Endodermal cell (in vitro differentiated cells): Measurements from ENCODE around the gene HUS1. TPM values are rescaled to one million over a fixed set of nuclear protein-coding genes. Genes with fewer than 3 reads are reported as not detected.

ENCODE experiments used
- DNase-seq: peaks from one replicate; pipeline ENCODE4 v3.0.0-alpha.2; 2017
- H3K27ac ChIP-seq: 2 replicates; pipeline ENCODE4 v1.5.1; 2013; ENCODE audit warnings: mild to moderate bottlenecking, low read depth, low read length, moderate library complexity
- H3K27me3 ChIP-seq: 2 replicates; pipeline ENCODE4 v1.6.1; 2013; ENCODE audit warnings: mild to moderate bottlenecking, low read length, moderate library complexity; ENCODE audit not compliant: insufficient read depth, control insufficient read depth, poor library complexity, severe bottlenecking
- H3K36me3 ChIP-seq: 2 replicates; pipeline ENCODE4 v1.7.0; 2013; ENCODE audit warnings: mild to moderate bottlenecking, low read length, moderate library complexity; ENCODE audit not compliant: control insufficient read depth, insufficient read depth
- H3K4me1 ChIP-seq: one replicate; pipeline ENCODE4 v1.7.0; 2013; ENCODE audit warnings: low read length; ENCODE audit not compliant: control insufficient read depth, insufficient read depth
- H3K4me3 ChIP-seq: 2 replicates; pipeline ENCODE4 v1.5.1; 2013; ENCODE audit warnings: mild to moderate bottlenecking, low read length, moderate library complexity
- H3K9ac ChIP-seq: 2 replicates; pipeline ENCODE4 v1.6.1; 2013; ENCODE audit warnings: mild to moderate bottlenecking, low read length, moderate library complexity; ENCODE audit not compliant: poor library complexity, severe bottlenecking; ENCODE audit errors: extremely low read depth
- H3K9me3 ChIP-seq: 2 replicates; pipeline ENCODE4 v1.6.1; 2013; ENCODE audit warnings: mild to moderate bottlenecking, low read length, moderate library complexity; ENCODE audit not compliant: control insufficient read depth
- H3K27ac Mint-ChIP-seq: 2 replicates; pipeline ENCODE4 v1.8.0; 2020; ENCODE audit warnings: mixed read lengths
- H3K27me3 Mint-ChIP-seq: 2 replicates; pipeline ENCODE4 v1.8.0; 2021; ENCODE audit warnings: mild to moderate bottlenecking, mixed read lengths; ENCODE audit not compliant: insufficient read depth
- H3K36me3 Mint-ChIP-seq: 2 replicates; pipeline ENCODE4 v1.8.0; 2020; ENCODE audit warnings: low read depth, mixed read lengths
- H3K4me1 Mint-ChIP-seq: 2 replicates; pipeline ENCODE4 v1.8.0; 2020; ENCODE audit warnings: mixed read lengths
- H3K4me3 Mint-ChIP-seq: 2 replicates; pipeline ENCODE4 v1.8.0; 2020; ENCODE audit warnings: mild to moderate bottlenecking, moderate library complexity, mixed read lengths
- H3K9me3 Mint-ChIP-seq: 2 replicates; pipeline ENCODE4 v1.8.0; 2020; ENCODE audit warnings: mild to moderate bottlenecking, mixed read lengths
- WGBS, 2 experiments: methylation state at CpG; one replicate each; pipeline versions ENCODE4 v1.1.5 to v1.1.7; 2013; ENCODE audit warnings: missing lambda C conversion rate in 2 of 2, mixed read lengths in 1 of 2; ENCODE audit not compliant: insufficient coverage in 1 of 2, insufficient read length in 1 of 2; 5-methylcytosine and 5-hydroxymethylcytosine counted together
- total RNA-seq, 2 donors: library from RNA; stranded (reverse); fragmentation: NEBNext Ultra II Directional in 1 of 2; extraction: Animal tissue kit (Norgen Biotek cat#: 25700) in 1 of 2; gene quantifications; 2 replicates in 1 of 2; 3 replicates in 1 of 2; pipeline ENCODE4 v1.2.1, GENCODE V29; 2021
- TF ChIP-seq, protein P1 (sequence below): fragments of 200-600 bp; sonication (generic); conservative IDR thresholded peaks from 2 replicates; pipeline ENCODE4 v1.5.0; 2021; ENCODE audit warnings: antibody characterized with exemption, mild to moderate bottlenecking

The HUS1 gene
- total RNA-seq, 2 donors from 2014 or later: 37.0 to 42.5 TPM

DNA sequence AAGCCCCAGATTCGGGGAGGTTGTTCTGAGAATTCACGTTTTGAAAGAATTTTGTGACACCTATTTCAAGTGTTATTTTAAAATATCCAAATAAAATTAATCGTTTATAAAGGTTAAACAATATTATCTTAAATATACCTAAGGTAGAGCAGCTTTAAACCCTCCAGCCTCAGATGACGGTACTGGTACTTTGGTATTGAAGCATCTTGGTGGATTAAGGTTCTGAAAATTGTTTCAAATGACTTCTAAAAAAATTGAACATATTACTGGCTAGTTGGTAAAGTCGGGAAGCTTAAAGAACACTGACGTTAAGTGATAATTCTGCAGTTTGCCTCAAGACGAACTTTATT, 392 bp upstream of the HUS1 start:
- H3K9ac ChIP-seq: no peak overlapping the region
- peaks cover 8% of the 10 kb centered on the region for H3K4me1 Mint-ChIP-seq
- H3K4me1 ChIP-seq: peaks cover 6% of the 10 kb centered on the region
- H3K36me3 Mint-ChIP-seq: peaks cover 32% of the 10 kb centered on the region
- H3K4me3 ChIP-seq: peak overlapping the region; percentile 99
- H3K27me3 Mint-ChIP-seq: no peaks in the 10 kb centered on the region
- H3K9me3 Mint-ChIP-seq: no peaks in the 10 kb centered on the region
- peaks cover 36% of the 10 kb centered on the region for H3K36me3 ChIP-seq
- peak overlapping the region; percentile 89 for H3K4me3 Mint-ChIP-seq
- peak overlapping the region; percentile 96 for H3K27ac Mint-ChIP-seq
- no peak for DNase-seq
- no peak overlapping the region for H3K27ac ChIP-seq
- no peaks in the 10 kb centered on the region for H3K9me3 ChIP-seq
- WGBS, 2 experiments: 80 to 81% methylated on average over 1 to 5 of the region's 7 CpGs
- TF ChIP-seq, protein P1, sequence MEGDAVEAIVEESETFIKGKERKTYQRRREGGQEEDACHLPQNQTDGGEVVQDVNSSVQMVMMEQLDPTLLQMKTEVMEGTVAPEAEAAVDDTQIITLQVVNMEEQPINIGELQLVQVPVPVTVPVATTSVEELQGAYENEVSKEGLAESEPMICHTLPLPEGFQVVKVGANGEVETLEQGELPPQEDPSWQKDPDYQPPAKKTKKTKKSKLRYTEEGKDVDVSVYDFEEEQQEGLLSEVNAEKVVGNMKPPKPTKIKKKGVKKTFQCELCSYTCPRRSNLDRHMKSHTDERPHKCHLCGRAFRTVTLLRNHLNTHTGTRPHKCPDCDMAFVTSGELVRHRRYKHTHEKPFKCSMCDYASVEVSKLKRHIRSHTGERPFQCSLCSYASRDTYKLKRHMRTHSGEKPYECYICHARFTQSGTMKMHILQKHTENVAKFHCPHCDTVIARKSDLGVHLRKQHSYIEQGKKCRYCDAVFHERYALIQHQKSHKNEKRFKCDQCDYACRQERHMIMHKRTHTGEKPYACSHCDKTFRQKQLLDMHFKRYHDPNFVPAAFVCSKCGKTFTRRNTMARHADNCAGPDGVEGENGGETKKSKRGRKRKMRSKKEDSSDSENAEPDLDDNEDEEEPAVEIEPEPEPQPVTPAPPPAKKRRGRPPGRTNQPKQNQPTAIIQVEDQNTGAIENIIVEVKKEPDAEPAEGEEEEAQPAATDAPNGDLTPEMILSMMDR: no peak
- H3K27me3 ChIP-seq: no peaks in the 10 kb centered on the region

DNA sequence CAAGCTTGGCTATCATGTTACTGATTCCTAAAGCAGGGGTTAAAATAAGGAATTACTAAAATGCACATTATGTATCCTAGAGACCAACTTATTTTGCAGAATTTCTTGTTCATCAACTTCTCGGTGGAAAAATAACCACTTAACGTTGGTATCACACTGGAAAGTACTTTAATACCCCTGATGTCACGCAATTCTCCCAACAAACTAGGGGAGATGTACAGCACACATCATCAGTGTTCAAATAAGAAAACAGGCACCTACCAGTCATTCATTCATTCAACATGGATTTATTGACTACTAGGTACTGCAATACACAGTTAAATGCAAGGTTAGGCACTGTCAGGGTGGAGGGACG, 648 bp downstream of the HUS1 start:
- DNase-seq: no peak
- H3K9me3 Mint-ChIP-seq: no peaks in the 10 kb centered on the region

DNA sequence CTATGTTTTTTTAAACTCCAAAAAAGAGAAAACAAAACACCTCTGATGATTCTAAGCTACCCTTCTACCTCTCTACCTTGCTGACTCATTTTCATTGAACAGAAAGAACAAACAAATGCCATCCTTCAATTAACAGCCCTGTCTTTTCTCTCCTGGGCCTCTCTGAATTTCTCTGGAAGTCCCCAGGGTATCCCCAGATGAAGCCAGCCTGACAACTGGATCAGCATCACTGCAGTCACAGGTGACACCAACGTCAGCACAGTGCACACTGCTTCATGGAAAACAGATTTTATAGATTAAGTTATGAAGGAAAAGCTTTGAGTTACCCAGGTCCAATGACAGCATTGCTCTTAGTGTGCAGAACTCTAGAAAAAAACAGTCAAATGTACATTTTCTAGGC, 5.7 kb downstream of the HUS1 start:
- no peaks in the 10 kb centered on the region for H3K27me3 ChIP-seq
- no peaks in the 10 kb centered on the region for H3K9me3 Mint-ChIP-seq
- peaks cover 5% of the 10 kb centered on the region for H3K4me1 ChIP-seq
- H3K4me3 Mint-ChIP-seq: no peak overlapping the region
- H3K36me3 Mint-ChIP-seq: peaks cover 77% of the 10 kb centered on the region
- H3K27ac Mint-ChIP-seq: no peak overlapping the region
- TF ChIP-seq, protein P1: no peak
- no peaks in the 10 kb centered on the region for H3K9me3 ChIP-seq
- no peak for DNase-seq
- no peak overlapping the region for H3K27ac ChIP-seq
- no peak overlapping the region for H3K4me3 ChIP-seq
- H3K36me3 ChIP-seq: peaks cover 79% of the 10 kb centered on the region
- peaks cover 11% of the 10 kb centered on the region for H3K4me1 Mint-ChIP-seq
- 100% methylated on average over 1 of the region's 1 CpG for WGBS, 2 experiments
- no peaks in the 10 kb centered on the region for H3K27me3 Mint-ChIP-seq
- no peak overlapping the region for H3K9ac ChIP-seq

More for the DNA sequence above, 648 bp downstream of the HUS1 start:
- Mint-ChIP-seq H3K4me3 (peak overlapping the region; percentile 89), H3K27ac (peak overlapping the region; percentile 79), H3K36me3 (peaks cover 42% of the 10 kb centered on the region), H3K27me3 (no peaks in the 10 kb centered on the region), H3K4me1 (peaks cover 8% of the 10 kb centered on the region)
- no peaks in the 10 kb centered on the region for H3K9me3 ChIP-seq
- H3K27ac ChIP-seq: no peak overlapping the region
- peaks cover 46% of the 10 kb centered on the region for H3K36me3 ChIP-seq
- peak overlapping the region; percentile 77 for H3K9ac ChIP-seq
- H3K4me3 ChIP-seq: peak overlapping the region; percentile 99
- 30 to 49% methylated on average over 4 of the region's 4 CpGs for WGBS, 2 experiments
- H3K4me1 ChIP-seq: peaks cover 6% of the 10 kb centered on the region
- no peaks in the 10 kb centered on the region for H3K27me3 ChIP-seq
- TF ChIP-seq, protein P1: no peak
